SK-N-MC (cell line): ENCODE results near the gene CRIM1.
A peak's percentile ranks its signal among the peaks of the same experiment; 100 is the strongest.

ENCODE experiments used
- DNase-seq: peaks from one replicate; pipeline ENCODE4 v3.0.0-alpha.2; 2011; ENCODE audit warnings: low read depth, low spot score
- H3K27ac ChIP-seq: fragments of 200-600 bp; sonication (generic); 2 replicates; pipeline ENCODE4 v1.5.1; 2016; ENCODE audit warnings: mixed run types
- H3K36me3 ChIP-seq: fragments of 200-600 bp; sonication (generic); 2 replicates; pipeline ENCODE4 v1.6.1; 2017; ENCODE audit warnings: antibody characterized with exemption, low read length, mixed read lengths; ENCODE audit not compliant: insufficient read depth
- H3K4me3 ChIP-seq: fragments of 200-600 bp; sonication (generic); 2 replicates; pipeline ENCODE4 v1.5.1; 2016
- H3K9ac ChIP-seq: fragments of 200-600 bp; sonication (generic); 2 replicates; pipeline ENCODE4 v1.8.0; 2017; ENCODE audit warnings: mixed run types, mixed read lengths; ENCODE audit not compliant: insufficient read length
- H3K9me3 ChIP-seq: fragments of 200-600 bp; sonication (generic); 2 replicates; pipeline ENCODE4 v1.6.1; 2017; ENCODE audit warnings: low read depth, mild to moderate bottlenecking, antibody characterized with exemption, low read length, moderate library complexity, mixed read lengths
- EZH2 ChIP-seq: fragments of 200-600 bp; sonication (generic); IDR thresholded peaks from one replicate; pipeline ENCODE4 v1.6.1; 2017; ENCODE audit warnings: antibody characterized with exemption
- FOXP2 ChIP-seq: optimal IDR thresholded peaks from 2 replicates; pipeline ENCODE3; 2011; ENCODE audit warnings: mild to moderate bottlenecking, moderate library complexity; ENCODE audit not compliant: insufficient read depth; ENCODE audit errors: extremely low read length, control extremely low read depth
- POLR2AphosphoS5 ChIP-seq: IDR thresholded peaks from 2 replicates; pipeline ENCODE4 v1.6.1; 2012; ENCODE audit warnings: mild to moderate bottlenecking, low read depth, low read length, borderline replicate concordance

CRIM1 gene

GRCh38 chr2:36371928-36372391 lies 16.4 kb downstream of the CRIM1 start:
- H3K9ac ChIP-seq = no peak overlapping the region

DNA sequence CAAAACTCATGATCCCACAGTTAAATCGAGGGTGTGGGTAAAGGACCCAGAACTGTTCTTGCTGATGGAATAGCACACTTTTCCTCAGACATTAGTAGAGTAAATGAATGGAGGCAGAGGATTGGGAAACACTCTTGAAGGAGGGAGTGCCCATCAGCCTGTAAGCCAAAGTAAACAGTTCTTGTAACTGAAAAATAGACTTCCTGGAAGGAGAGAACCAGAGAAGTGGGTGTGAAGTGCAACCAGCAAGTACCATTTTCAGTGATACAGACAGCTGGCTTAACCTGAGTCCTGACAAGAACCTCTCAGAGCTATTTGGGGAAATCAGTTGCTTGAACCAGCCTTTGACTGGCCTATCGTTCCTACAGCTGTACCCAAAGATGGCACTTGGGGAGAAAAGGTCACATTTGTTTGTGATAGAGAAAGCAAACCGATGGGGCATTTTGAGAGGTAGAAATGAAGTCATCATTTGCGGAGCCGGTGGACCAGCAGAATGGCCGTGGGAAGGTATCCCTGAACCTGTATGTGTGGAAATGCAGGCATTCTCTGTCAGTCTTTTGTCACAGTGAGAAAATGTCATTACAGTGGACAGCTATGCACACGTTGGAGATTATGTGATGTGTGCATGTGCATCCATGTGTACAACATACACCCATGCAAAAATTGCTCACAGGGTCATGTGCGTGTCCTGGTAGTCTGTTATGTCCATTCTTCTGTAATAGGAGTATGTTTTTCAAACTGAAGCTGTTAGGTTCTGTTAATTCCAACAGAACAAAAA lies 17.8 kb downstream of the CRIM1 start:
- DNase-seq = no peak
- Histone ChIP-seq H3K27ac (no peak overlapping the region), H3K4me3 (no peak overlapping the region), H3K9me3 (no peaks in the 10 kb centered on the region), H3K9ac (no peak overlapping the region), H3K36me3 (no peaks in the 10 kb centered on the region)
- TF ChIP-seq POLR2AphosphoS5 = no peak
- no peak for TF ChIP-seq EZH2
- no peak for TF ChIP-seq FOXP2

More at GRCh38 chr2:36371928-36372391, 16.4 kb downstream of the CRIM1 start:
- no peak for TF ChIP-seq EZH2
- no peak for TF ChIP-seq POLR2AphosphoS5
- TF ChIP-seq FOXP2 = no peak
- peak overlapping the region; percentile 41 for H3K4me3 ChIP-seq
- no peaks in the 10 kb centered on the region for H3K36me3 ChIP-seq
- DNase-seq = no peak
- no peaks in the 10 kb centered on the region for H3K9me3 ChIP-seq
- peak overlapping the region; percentile 66 for H3K27ac ChIP-seq

- no peak overlapping the region for H3K4me3 ChIP-seq
- H3K36me3 ChIP-seq = peaks cover 2% of the 10 kb centered on the region; the same call in 1 of the 2 replicates
- no peak for TF ChIP-seq POLR2AphosphoS5
- no peak for TF ChIP-seq FOXP2
- TF ChIP-seq EZH2 = no peak
- no peaks in the 10 kb centered on the region for H3K9me3 ChIP-seq
- H3K9ac ChIP-seq = no peak overlapping the region
- no peak overlapping the region for H3K27ac ChIP-seq
- no peak for DNase-seq
Measured at GRCh38 chr2:36374585-36374984, 19.0 kb downstream of the CRIM1 start.

DNA sequence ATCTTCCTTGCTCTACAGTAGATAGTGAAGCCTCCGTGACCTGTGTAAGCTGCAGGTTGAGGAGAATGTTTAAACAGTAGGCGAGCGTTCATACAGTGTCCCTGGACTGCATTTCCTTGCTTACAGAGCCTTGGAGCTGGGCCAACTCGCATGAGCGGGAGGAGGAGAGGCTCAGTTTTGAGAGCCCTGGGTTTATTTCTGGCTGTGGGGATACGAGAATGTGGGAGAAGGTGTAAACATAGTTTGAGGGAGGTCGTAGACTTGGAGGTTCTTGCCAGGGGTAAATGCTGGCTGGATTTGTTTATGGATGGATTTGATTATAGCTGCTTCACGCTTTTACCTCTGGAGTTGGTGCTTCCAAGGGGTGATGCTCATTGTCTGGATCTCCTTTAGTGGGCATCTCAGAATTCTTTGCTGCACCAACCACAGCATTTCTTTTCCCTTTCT lies 20.8 kb downstream of the CRIM1 start:
- peak overlapping the region; percentile 39 for H3K4me3 ChIP-seq
- DNase-seq = no peak
- no peak overlapping the region for H3K27ac ChIP-seq
- H3K36me3 ChIP-seq = peaks cover 2% of the 10 kb centered on the region; the same call in 1 of the 2 replicates
- H3K9me3 ChIP-seq = no peaks in the 10 kb centered on the region
- H3K9ac ChIP-seq = no peak overlapping the region
- TF ChIP-seq POLR2AphosphoS5 (no peak), EZH2 (no peak), FOXP2 (no peak)

- DNase-seq = no peak
- Histone ChIP-seq H3K9ac (no peak overlapping the region), H3K27ac (no peak overlapping the region), H3K36me3 (peaks cover 2% of the 10 kb centered on the region; the same call in 1 of the 2 replicates), H3K4me3 (no peak overlapping the region), H3K9me3 (no peaks in the 10 kb centered on the region)
- TF ChIP-seq POLR2AphosphoS5 = no peak
- TF ChIP-seq FOXP2 = no peak
- TF ChIP-seq EZH2 = no peak
Measured at GRCh38 chr2:36376992-36377738, 21.6 kb downstream of the CRIM1 start.

GRCh38 chr2:36379710-36380448 lies 24.3 kb downstream of the CRIM1 start:
- no peak overlapping the region for H3K27ac ChIP-seq
- peaks cover 2% of the 10 kb centered on the region; the same call in 1 of the 2 replicates for H3K36me3 ChIP-seq
- no peak overlapping the region for H3K9ac ChIP-seq
- no peak for DNase-seq
- H3K9me3 ChIP-seq = no peaks in the 10 kb centered on the region
- H3K4me3 ChIP-seq = no peak overlapping the region
- TF ChIP-seq POLR2AphosphoS5 = no peak
- TF ChIP-seq FOXP2 = no peak
- TF ChIP-seq EZH2 = no peak

GRCh38 chr2:36380624-36381481 lies 25.3 kb downstream of the CRIM1 start:
- DNase-seq = no peak
- no peak for TF ChIP-seq EZH2
- no peak for TF ChIP-seq FOXP2
- no peak for TF ChIP-seq POLR2AphosphoS5
- Histone ChIP-seq H3K9me3 (no peaks in the 10 kb centered on the region), H3K27ac (no peak overlapping the region), H3K9ac (no peak overlapping the region), H3K4me3 (no peak overlapping the region), H3K36me3 (peaks cover 2% of the 10 kb centered on the region; the same call in 1 of the 2 replicates)
